Fibroblast of villous mesenchyme (primary cell): ENCODE results near the gene ASTN1. TPM values are rescaled to one million over a fixed set of nuclear protein-coding genes. Genes with fewer than 3 reads are reported as not detected.

Experiments used
- DNase-seq: peaks from one replicate; pipeline ENCODE4 v3.0.0-alpha.2; 2010; ENCODE audit warnings: low read depth
- H3K4me3 ChIP-seq: 2 replicates; pipeline ENCODE4 v1.5.1; 2011; ENCODE audit warnings: low read depth, mild to moderate bottlenecking, low read length
- total RNA-seq: library from RNA; depleted of rRNA; stranded (reverse); fragments of >200 nt; gene quantifications from 2 replicates; pipeline ENCODE4 v1.2.3, GENCODE V29; 2012
- TF ChIP-seq, protein P1 (sequence below): IDR thresholded peaks from 2 replicates; pipeline ENCODE4 v1.5.1; 2012; ENCODE audit warnings: low read depth, mild to moderate bottlenecking, low read length; ENCODE audit not compliant: insufficient read depth

The ASTN1 gene
- total RNA-seq, 1 donor: not detected

- TF ChIP-seq, protein P1, sequence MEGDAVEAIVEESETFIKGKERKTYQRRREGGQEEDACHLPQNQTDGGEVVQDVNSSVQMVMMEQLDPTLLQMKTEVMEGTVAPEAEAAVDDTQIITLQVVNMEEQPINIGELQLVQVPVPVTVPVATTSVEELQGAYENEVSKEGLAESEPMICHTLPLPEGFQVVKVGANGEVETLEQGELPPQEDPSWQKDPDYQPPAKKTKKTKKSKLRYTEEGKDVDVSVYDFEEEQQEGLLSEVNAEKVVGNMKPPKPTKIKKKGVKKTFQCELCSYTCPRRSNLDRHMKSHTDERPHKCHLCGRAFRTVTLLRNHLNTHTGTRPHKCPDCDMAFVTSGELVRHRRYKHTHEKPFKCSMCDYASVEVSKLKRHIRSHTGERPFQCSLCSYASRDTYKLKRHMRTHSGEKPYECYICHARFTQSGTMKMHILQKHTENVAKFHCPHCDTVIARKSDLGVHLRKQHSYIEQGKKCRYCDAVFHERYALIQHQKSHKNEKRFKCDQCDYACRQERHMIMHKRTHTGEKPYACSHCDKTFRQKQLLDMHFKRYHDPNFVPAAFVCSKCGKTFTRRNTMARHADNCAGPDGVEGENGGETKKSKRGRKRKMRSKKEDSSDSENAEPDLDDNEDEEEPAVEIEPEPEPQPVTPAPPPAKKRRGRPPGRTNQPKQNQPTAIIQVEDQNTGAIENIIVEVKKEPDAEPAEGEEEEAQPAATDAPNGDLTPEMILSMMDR: no peak
- DNase-seq: peak; percentile 2
- no peak overlapping the region for H3K4me3 ChIP-seq
Measured at GRCh38 chr1:177124577-177125278, 39.8 kb downstream of the ASTN1 start.

- DNase-seq: no peak
Measured at GRCh38 chr1:177122461-177123251, 41.9 kb downstream of the ASTN1 start.

DNA sequence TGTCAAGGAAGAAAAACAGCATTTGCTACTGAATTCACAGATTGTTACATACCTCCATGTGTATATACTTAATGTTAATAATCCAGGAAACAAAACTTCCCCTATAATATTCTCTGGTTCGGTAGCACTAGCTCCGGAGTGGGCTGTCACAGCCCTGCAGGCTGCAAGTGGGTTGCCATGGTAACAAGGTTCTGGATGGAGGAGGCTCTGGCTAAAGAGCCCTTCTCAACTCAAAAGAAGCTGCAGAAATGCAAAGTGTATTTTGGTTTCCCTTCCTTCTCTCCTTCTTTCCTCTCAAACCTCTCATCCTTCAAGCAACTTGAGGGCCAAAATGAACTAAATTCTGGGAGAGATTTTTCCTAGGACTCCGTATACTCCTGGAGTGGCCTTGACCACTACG is 45.2 kb downstream of the ASTN1 start:
- no peak overlapping the region for H3K4me3 ChIP-seq
- no peak for DNase-seq
- TF ChIP-seq, protein P1: no peak

More at GRCh38 chr1:177122461-177123251, 41.9 kb downstream of the ASTN1 start:
- H3K4me3 ChIP-seq: no peak overlapping the region
- TF ChIP-seq, protein P1: no peak

DNA sequence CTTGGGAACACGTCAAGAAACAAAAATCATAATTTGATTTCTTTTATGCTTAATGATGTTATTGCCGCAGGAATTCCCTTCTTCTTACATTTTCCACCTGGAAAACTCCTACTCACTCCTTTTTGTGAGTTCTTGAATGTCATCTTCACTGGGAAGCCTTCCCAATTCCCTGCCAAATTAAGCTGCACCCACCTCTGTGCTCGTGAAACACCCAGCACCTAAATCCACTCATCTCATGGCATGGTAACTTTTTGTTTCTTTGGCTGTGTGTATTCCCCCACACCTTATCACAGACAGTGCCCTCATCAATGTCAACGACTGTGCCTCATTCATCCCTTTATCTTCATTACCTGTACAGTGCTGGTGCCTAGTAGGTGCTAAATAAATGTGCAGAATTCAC is 45.6 kb downstream of the ASTN1 start:
- H3K4me3 ChIP-seq: no peak overlapping the region
- TF ChIP-seq, protein P1: no peak
- DNase-seq: no peak

DNA sequence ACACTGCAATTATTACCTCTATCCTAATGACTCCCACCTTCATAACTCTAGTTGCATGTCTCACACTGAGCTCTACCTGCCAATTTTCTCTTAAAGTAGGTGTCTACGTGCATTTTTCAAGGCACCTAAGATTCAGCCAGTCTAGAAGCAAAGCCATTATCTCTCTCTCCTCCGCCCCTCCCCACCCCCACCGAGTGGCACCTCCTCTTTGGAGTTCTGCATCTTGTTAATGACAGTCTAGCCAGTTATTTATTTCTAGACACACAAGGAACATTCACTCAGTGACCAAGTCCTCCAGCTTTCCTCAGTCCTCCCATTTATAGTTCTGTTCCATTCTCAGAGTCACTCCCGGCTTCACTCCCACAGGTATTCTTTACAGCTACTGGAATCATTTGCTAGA is 47.6 kb downstream of the ASTN1 start:
- H3K4me3 ChIP-seq: no peak overlapping the region
- DNase-seq: no peak
- TF ChIP-seq, protein P1: no peak

- no peak overlapping the region for H3K4me3 ChIP-seq
- TF ChIP-seq, protein P1: no peak
Measured at GRCh38 chr1:177106614-177107365, 57.7 kb downstream of the ASTN1 start.

More at GRCh38 chr1:177106614-177107365, 57.7 kb downstream of the ASTN1 start:
- DNase-seq: no peak
